ENCODE measurements around the gene DHX34.
"Not testable (repeated sequence)": the region's sequence is repeated elsewhere in the genome, so short reads cannot be mapped to it uniquely, and the experiment has no call there.

The DHX34 gene

DNA sequence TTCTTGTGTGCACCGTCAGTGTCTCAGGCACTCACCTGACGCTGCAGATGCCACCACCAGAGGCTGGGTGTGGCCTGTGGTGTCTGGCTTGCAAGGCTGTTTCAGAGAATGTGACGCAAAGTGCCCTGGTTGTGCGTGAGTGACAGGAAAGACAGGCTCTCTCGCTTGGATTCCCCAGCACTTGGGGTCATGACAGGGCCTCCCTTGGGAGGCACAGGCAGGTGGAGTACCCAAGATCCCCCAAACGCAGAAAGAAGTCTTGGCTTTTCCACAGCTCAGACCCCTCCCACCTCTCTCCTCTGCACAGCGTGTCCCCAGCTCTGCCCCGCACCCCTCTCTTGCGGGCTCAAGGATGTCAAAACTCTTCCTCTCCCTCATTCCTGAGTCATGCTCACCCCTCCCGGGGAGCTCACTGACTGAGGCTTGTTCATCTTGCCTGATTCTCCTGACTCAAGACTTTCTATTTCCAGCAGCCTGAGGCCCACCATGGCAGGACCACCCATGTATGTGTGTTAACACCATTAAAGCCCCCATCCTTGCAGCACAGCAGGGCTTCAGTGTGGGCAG lies 21.0 kb downstream of the DHX34 start:
- DNase-seq = no peak

- DNase-seq = no peak
Observed at GRCh38 chr19:47371261-47371660, 22.1 kb downstream of the DHX34 start.

DNA sequence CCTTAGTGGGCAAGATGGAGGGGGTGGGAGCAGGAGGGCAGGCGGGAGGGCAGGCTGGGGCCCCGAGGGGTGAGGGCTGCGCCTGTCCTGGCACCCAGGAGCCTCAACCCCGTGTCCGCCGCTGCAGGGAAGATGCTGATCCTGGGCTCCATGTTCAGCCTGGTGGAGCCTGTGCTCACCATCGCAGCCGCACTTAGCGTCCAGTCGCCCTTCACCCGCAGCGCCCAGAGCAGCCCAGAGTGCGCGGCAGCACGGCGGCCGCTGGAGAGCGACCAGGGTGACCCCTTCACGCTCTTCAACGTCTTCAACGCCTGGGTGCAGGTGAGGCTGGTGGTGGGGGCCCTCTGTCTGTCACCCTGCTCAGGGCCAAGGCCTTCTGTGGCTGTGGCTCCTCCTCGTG lies 23.5 kb downstream of the DHX34 start:
- DNase-seq = no peak

DNA sequence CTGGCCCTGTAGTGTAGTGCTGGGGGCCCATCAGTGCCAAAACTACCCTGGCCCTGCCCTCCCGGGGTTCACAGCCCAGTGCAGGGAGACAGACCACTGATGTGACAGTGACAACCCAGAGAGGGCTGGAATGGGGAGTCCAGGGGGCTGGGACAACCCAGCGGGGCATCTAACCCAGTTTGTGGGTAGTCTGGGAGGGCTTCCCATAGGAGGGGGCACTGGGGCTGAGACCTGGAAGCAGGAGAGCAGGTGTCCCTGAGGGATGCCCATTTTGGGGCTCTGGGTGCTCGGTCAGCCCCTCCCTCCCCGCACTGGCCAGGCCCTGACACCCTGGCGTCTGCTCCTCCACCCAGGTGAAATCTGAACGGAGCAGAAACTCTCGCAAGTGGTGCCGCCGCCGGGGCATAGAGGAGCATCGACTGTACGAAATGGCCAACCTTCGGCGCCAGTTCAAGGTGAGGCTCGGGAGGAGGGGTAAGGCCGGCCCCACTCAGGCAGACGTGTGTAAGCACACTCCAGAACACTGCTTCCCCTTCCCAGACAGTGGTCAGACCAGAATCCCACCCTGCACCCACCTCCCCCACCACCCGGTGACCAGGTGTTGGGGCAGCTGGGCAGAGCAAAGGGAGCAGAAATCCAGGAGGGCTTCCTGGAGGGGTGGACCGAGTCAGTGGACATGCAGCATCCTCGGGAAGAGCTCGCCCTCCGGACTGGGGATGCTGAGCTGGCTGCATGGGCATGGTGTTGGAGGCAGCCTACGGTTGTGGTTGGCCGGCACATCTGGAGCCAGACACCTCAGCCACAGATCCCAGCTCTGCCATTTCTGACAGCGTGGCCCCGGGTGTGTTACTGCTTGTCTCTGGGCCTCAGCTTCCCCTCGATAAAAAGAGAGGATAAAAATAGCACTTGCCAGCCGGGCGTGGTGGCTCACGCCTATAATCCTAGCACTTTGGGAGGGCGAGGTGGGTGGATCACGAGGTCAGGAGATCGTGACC lies 24.4 kb downstream of the DHX34 start:
- DNase-seq = no peak

GRCh38 chr19:47374876-47375693 lies 26.0 kb downstream of the DHX34 start:
- DNase-seq = no peak

GRCh38 chr19:47375694-47376588 lies 26.8 kb downstream of the DHX34 start:
- no peak for DNase-seq

- DNase-seq = no peak
Observed at GRCh38 chr19:47376589-47377144, 27.6 kb downstream of the DHX34 start.

DNA sequence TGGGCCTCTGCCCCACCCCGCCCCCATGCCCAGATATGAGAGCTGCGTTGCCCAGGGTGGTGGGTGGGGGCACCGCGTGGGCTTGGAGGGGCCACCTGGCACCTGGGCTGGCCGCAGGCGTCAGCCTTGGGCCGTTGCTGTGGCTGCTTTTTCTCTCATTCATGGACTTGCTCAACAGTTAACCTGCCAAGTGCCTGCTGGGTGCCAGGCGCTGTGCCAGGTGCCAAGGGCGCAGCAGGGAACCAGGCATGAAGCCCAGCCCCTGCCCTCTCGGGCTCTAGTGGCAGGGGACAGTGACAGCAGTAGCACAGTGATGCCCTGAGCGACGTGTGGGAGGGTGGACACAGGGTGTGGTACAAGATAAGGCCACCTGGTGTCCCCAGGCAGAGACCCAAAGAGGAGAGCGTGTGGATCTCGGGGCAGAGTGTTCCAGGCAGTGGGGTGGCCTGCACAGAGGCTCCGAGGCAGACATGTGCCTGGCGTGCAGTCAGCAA lies 28.1 kb downstream of the DHX34 start:
- DNase-seq = no peak

- DNase-seq = no peak
Observed at GRCh38 chr19:47377801-47378200, 28.7 kb downstream of the DHX34 start.

- no peak for DNase-seq
Observed at GRCh38 chr19:47378246-47378645, 29.1 kb downstream of the DHX34 start.

- DNase-seq = no peak
Observed at GRCh38 chr19:47379381-47379938, 30.3 kb downstream of the DHX34 start.

DNA sequence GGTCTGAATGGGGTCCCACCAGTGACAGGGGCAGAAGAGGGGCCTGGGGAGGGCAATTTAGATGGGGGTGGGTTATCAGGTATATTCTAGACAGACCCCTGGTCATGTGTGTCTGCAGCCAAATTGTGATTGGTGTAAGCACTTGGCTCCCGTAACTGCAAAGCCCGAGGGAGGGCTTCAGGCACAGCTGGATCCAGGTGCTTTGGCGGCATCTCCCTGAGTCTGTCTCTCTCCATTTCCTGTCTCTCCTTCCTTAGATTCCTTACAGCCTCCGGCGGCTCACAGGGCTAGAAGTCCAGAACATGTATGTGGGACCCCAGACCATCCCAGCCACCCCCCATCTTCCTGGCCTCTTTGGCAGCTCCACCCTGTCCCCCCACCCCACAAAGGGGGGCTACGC lies 31.4 kb downstream of the DHX34 start:
- no peak for DNase-seq

GRCh38 chr19:47381121-47381520 lies 32.0 kb downstream of the DHX34 start:
- DNase-seq = no peak

GRCh38 chr19:47381653-47382279 lies 32.7 kb downstream of the DHX34 start:
- no peak for DNase-seq

GRCh38 chr19:47383890-47384289 lies 34.8 kb downstream of the DHX34 start:
- not testable (repeated sequence) for DNase-seq

DNA sequence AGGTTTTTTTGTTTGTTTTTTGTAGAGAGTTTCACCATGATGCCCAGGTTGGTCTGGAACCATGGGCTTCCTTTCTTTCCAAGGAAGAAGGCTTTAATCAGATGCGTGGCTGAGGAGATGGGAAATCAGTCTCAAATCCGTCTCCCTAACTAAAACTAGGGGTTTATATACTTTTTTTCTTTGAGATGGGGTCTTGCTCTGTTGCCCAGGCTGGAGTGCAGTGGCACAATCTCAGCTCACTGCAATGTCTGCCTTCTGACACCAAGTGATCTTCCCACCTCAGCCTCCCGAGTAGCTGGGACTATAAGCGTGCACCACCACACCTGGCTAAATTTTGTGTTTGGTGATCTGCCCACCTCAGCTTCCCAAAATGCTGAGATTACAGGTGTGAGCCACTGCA lies 35.4 kb downstream of the DHX34 start:
- not testable (repeated sequence) for DNase-seq

DNA sequence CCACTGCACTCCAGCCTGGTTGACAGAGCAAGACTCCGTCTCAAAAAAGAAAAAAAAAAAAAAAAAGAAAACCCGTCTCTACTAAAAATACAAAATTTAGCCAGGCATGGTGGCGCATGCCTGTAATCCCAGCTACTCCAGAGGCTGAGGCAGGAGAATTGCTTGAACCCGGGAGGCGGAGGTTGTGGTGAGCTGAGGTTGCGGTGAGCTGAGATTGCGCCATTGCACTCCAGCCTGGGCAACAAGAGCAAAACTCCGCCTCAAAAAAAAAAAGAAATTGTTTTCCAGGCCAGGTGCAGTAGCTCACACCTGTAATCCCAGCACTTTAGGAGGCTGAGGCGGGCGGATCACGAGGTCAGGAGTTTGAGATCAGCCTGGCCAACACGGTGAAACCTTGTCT lies 37.5 kb downstream of the DHX34 start:
- DNase-seq = not testable (repeated sequence)

DNA sequence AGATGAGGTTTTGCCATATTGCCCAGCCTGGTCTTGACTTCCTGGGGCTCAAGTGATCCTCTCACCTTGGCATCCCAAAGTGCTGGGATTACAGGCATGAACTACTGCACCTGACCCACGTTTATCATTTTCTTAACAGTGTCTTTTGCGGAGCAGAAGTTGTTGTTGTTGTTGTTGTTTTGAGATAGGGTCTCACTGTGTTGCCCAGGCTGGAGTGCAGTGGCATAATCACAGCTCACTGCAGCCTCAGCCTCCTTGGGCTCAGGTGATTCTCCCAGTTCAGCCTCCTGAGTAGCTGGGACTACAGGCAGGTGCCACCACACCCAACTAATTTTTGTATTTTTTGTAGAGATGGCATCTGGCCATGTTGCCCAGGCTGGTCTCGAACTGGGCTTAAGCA lies 38.5 kb downstream of the DHX34 start:
- not testable (repeated sequence) for DNase-seq

GRCh38 chr19:47388721-47389120 lies 39.6 kb downstream of the DHX34 start:
- DNase-seq = not testable (repeated sequence)

DNA sequence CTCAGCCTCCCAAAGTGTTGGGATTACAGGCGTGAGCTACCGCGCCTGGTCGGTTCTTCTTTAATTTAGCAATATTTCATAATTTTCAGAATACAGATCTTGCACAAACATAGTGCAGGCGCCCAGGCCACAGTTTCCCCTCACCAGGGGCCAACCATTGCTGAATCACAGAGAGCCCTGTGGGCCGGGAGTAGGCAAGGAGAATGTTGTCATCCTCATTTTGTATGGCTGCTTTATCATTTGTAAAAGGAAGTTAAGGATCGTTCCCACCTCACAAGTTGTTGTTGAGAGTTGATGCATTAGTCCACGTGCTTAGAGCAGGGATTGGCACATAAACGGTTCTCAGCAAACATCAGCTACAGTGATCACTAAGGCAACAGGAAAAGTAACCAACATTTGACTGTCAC lies 40.0 kb downstream of the DHX34 start:
- DNase-seq = no peak
